Sigmoid colon (tissue), 4 donors: ENCODE data around the gene HMGCS2.

Experiments
- CTCF ChIP-seq, 4 experiments: fragments of 450-650 bp in 3 of 4; fragments of 200-600 bp in 1 of 4; IDR thresholded peaks; one replicate each; pipeline ENCODE4 v1.5.1; 2016 to 2019; ENCODE audit warnings: antibody characterized with exemption in 4 of 4, mild to moderate bottlenecking in 3 of 4, moderate library complexity in 2 of 4
- EP300 ChIP-seq, 4 donors: sonication (generic); formaldehyde crosslinking; IDR thresholded peaks; one replicate each; pipeline ENCODE4 v1.6.1; 2017; ENCODE audit warnings: antibody characterized with exemption in 4 of 4
- POLR2AphosphoS5 ChIP-seq, 4 donors: sonication (generic); formaldehyde crosslinking; IDR thresholded peaks; one replicate each; pipeline ENCODE4 v1.6.1; 2017; ENCODE audit warnings: antibody characterized with exemption in 4 of 4

GRCh38 chr1:119782631-119783325 is 14.1 kb upstream of the HMGCS2 start:
- TF ChIP-seq EP300 (IDR thresholded peaks at IDR 0.05) = no peak
- no peak for TF ChIP-seq CTCF (IDR thresholded peaks at IDR 0.05)
- TF ChIP-seq POLR2AphosphoS5 (IDR thresholded peaks at IDR 0.05) = no peak
